ENCODE data around the gene C17orf113. TPM values are rescaled to one million over a fixed set of nuclear protein-coding genes. Genes with fewer than 3 reads are reported as not detected.

C17orf113 gene
- total and polyA plus RNA-seq, 2 of the 13 experiments (the other 11 are each of a cell fraction or from before 2014, with no cell fraction given) = 0.87 to 1.1 TPM

GRCh38 chr17:42055027-42055426, 4.6 kb upstream of the C17orf113 start:
- ChIA-PET CTCF (ENCODE audit: low intra/inter-chr PET ratio, low total read pairs) (no interaction called here), POLR2A (interaction anchor here (0.9 to 1.6 kb wide), 2 partner anchors 57 to 89 kb away, joined by 3 to 4 read pairs; partner anchors contain the start of genes CNP and DHX58)
- H3K79me2 ChIP-seq (ENCODE audit: insufficient read depth, low read length) = no peaks in the 10 kb centered on the region
- FAIRE-seq (no peak), ATAC-seq (no peak), DNase-seq (ENCODE audit: low spot score) (no peak)
- no peak overlapping the region for H2AFZ ChIP-seq (ENCODE audit: low read length)
- no peaks in the 10 kb centered on the region for H3K36me3 ChIP-seq (replicated peaks in 1 of 2; ENCODE audit: control insufficient read depth in 1 of 2, insufficient read depth in 2 of 2, low read length in 2 of 2)
- intact Hi-C loops (cut with micrococcal nuclease; ENCODE audit: unreplicated experiment) (no loop called here), in situ Hi-C loops (cut with HindIII; ENCODE audit: extremely low pct_ligation_motif_present, low pct_unique_long_range_greater_than_20kb) (no loop called here)
- no peaks in the 10 kb centered on the region for H4K20me1 ChIP-seq (ENCODE audit: insufficient read depth, low read length)
- no peak overlapping the region for H3K4me2 ChIP-seq (ENCODE audit: low read depth, low read length)
- H3K27me3 ChIP-seq (ENCODE audit: control insufficient read depth in 1 of 2, insufficient read depth in 2 of 2, low read length in 2 of 2) = no peaks in the 10 kb centered on the region; a peak in 1 of 5 replicates
- peaks cover 43% of the 10 kb centered on the region for H3K4me1 ChIP-seq (ENCODE audit: insufficient read depth, low read length)
- H3K9ac ChIP-seq (ENCODE audit: insufficient read depth, low read depth, low read length) = no peak overlapping the region
- no TSS peak for BruUV-seq (replicated peaks)
- TF ChIP-seq GTF3A (CRISPR knock-in tag; conservative IDR thresholded peaks at IDR 0.05) = no peak
- no peak for TF ChIP-seq ZNF788 (CRISPR knock-in tag; IDR thresholded peaks at IDR 0.05; ENCODE audit: borderline replicate concordance)
- TF ChIP-seq ZNF382 (CRISPR knock-in tag; IDR thresholded peaks at IDR 0.05; ENCODE audit: borderline replicate concordance) = no peak
- TF ChIP-seq ZNF264 (CRISPR knock-in tag; IDR thresholded peaks at IDR 0.05) = no peak
- TF ChIP-seq CEBPZ (IDR thresholded peaks at IDR 0.05; ENCODE audit: low read length) = no peak
- TF ChIP-seq FIP1L1 (IDR thresholded peaks at IDR 0.05; ENCODE audit: borderline replicate concordance, insufficient read depth, low read depth, low read length) = no peak
- TF ChIP-seq ZNF484 (CRISPR knock-in tag; IDR thresholded peaks at IDR 0.05; ENCODE audit: borderline replicate concordance, low read depth) = no peak
- no peak for TF ChIP-seq ARNT (IDR thresholded peaks at IDR 0.05)
- no peak for TF ChIP-seq ZNF891 (CRISPR knock-in tag; IDR thresholded peaks at IDR 0.05)
- no peak for TF ChIP-seq CENPX (CRISPR knock-in tag; IDR thresholded peaks at IDR 0.05)
- no peak for TF ChIP-seq ZHX1 (CRISPR knock-in tag; IDR thresholded peaks at IDR 0.05; ENCODE audit: low read depth)
- no peak for TF ChIP-seq ZNF546 (CRISPR knock-in tag; conservative IDR thresholded peaks at IDR 0.05)
- no peak for TF ChIP-seq SP5 (CRISPR knock-in tag; IDR thresholded peaks at IDR 0.05; ENCODE audit: borderline replicate concordance, low read depth)
- no peak for TF ChIP-seq PPARG (CRISPR knock-in tag; conservative IDR thresholded peaks at IDR 0.05)
- TF ChIP-seq KDM1A (CRISPR knock-in tag; IDR thresholded peaks at IDR 0.05) = no peak
- TF ChIP-seq BATF2 (CRISPR knock-in tag; IDR thresholded peaks at IDR 0.05) = no peak
- no peak for TF ChIP-seq NR2F1 (CRISPR knock-in tag; IDR thresholded peaks at IDR 0.05)
- TF ChIP-seq FLYWCH1 (CRISPR knock-in tag; IDR thresholded peaks at IDR 0.05) = no peak
- no peaks in the 10 kb centered on the region for H3K9me3 ChIP-seq (ENCODE audit: low read length)
- WGBS (ENCODE audit: low lambda C conversion rate) = 47% methylated on average over 3 of the region's 3 CpGs
- H3K4me3 ChIP-seq (replicated peaks in 1 of 3; ENCODE audit: insufficient read depth in 1 of 3, low read depth in 2 of 3, low read length in 3 of 3) = no peak overlapping the region
- H3K27ac ChIP-seq (ENCODE audit: extremely low read length, insufficient read depth, low read length) = no peak overlapping the region

All from HepG2 (cell line).